Measurements from ENCODE around the gene PDZD2.
"Not testable (repeated sequence)": the region's sequence is repeated elsewhere in the genome, so short reads cannot be mapped to it uniquely, and the experiment has no call there.

PDZD2 gene

GRCh38 chr5:31771500-31771899 is 132.6 kb downstream of the PDZD2 start:
- no peak for DNase-seq

- not testable (repeated sequence) for DNase-seq
Measured at GRCh38 chr5:31776294-31776693, 137.4 kb downstream of the PDZD2 start.

GRCh38 chr5:31776976-31777651 is 138.2 kb downstream of the PDZD2 start:
- DNase-seq = no peak

- no peak for DNase-seq
Measured at GRCh38 chr5:31781772-31782171, 142.8 kb downstream of the PDZD2 start.

- DNase-seq = no peak
Measured at GRCh38 chr5:31783086-31783645, 144.2 kb downstream of the PDZD2 start.

GRCh38 chr5:31783731-31784130 is 144.8 kb downstream of the PDZD2 start:
- DNase-seq = no peak

- no peak for DNase-seq
Measured at GRCh38 chr5:31786090-31786631, 147.2 kb downstream of the PDZD2 start.

GRCh38 chr5:31794009-31794408 is 155.1 kb downstream of the PDZD2 start:
- no peak for DNase-seq

- DNase-seq = no peak
Measured at GRCh38 chr5:31798168-31798567, 159.2 kb downstream of the PDZD2 start.

GRCh38 chr5:31800351-31800750 is 161.4 kb downstream of the PDZD2 start:
- no peak for DNase-seq

- DNase-seq = no peak
Measured at GRCh38 chr5:31805785-31806400, 167.0 kb downstream of the PDZD2 start.

GRCh38 chr5:31806561-31806960 is 167.6 kb downstream of the PDZD2 start:
- no peak for DNase-seq

GRCh38 chr5:31807789-31808540 is 169.0 kb downstream of the PDZD2 start:
- no peak for DNase-seq

GRCh38 chr5:31809050-31809870 is 170.3 kb downstream of the PDZD2 start:
- DNase-seq = peak; percentile 80

- peak; percentile 78 for DNase-seq
Measured at GRCh38 chr5:31811210-31811609, 172.3 kb downstream of the PDZD2 start.

GRCh38 chr5:31815376-31815775 is 176.4 kb downstream of the PDZD2 start:
- DNase-seq = no peak

GRCh38 chr5:31819926-31820516 is 181.1 kb downstream of the PDZD2 start:
- no peak for DNase-seq

GRCh38 chr5:31823472-31823871 is 184.5 kb downstream of the PDZD2 start:
- peak; percentile 61 for DNase-seq

GRCh38 chr5:31824869-31825517 is 186.1 kb downstream of the PDZD2 start:
- DNase-seq = no peak

- DNase-seq = peak; percentile 86
Measured at GRCh38 chr5:31825518-31826068, 186.7 kb downstream of the PDZD2 start.

GRCh38 chr5:31827867-31828266 is 188.9 kb downstream of the PDZD2 start:
- no peak for DNase-seq

All from hematopoietic multipotent progenitor cell treated with erythropoietin and hydrocortisone succinate and interleukin-3 and kit ligand, for 6 days (in vitro differentiated cells).